ENCODE results near the gene C11orf97.
"Not testable (repeated sequence)": the region's sequence is repeated elsewhere in the genome, so short reads cannot be mapped to it uniquely, and the experiment has no call there.

C11orf97 gene

GRCh38 chr11:94558468-94558867, 46.2 kb downstream of the C11orf97 start:
- DNase-seq = no peak

GRCh38 chr11:94558932-94559331, 46.7 kb downstream of the C11orf97 start:
- no peak for DNase-seq

- no peak for DNase-seq
Measured at GRCh38 chr11:94559361-94559760, 47.1 kb downstream of the C11orf97 start.

- DNase-seq = no peak
Measured at GRCh38 chr11:94560834-94561233, 48.6 kb downstream of the C11orf97 start.

GRCh38 chr11:94563176-94563847, 51.1 kb downstream of the C11orf97 start:
- DNase-seq = no peak

- no peak for DNase-seq
Measured at GRCh38 chr11:94563848-94564467, 51.7 kb downstream of the C11orf97 start.

- no peak for DNase-seq
Measured at GRCh38 chr11:94567181-94567670, 55.0 kb downstream of the C11orf97 start, which contains the start of gene PIWIL4. PIWIL4 (plus strand) TSS chr11:94567368; CDS start chr11:94567519, 151 bp downstream.

- DNase-seq = no peak
Measured at GRCh38 chr11:94568200-94568599, 55.9 kb downstream of the C11orf97 start.

- DNase-seq = no peak
Measured at GRCh38 chr11:94568717-94569116, 56.5 kb downstream of the C11orf97 start.

GRCh38 chr11:94572975-94573374, 60.7 kb downstream of the C11orf97 start:
- not testable (repeated sequence) for DNase-seq

- no peak for DNase-seq
Measured at GRCh38 chr11:94574193-94574961, 62.1 kb downstream of the C11orf97 start.

GRCh38 chr11:94576306-94576705, 64.0 kb downstream of the C11orf97 start:
- DNase-seq = no peak

GRCh38 chr11:94577841-94578240, 65.6 kb downstream of the C11orf97 start:
- DNase-seq = no peak
